ENCODE results near the gene AOC2.
"Not testable (repeated sequence)": the region's sequence is repeated elsewhere in the genome, so short reads cannot be mapped to it uniquely, and the experiment has no call there.

Gene AOC2

GRCh38 chr17:42855048-42855596, 10.7 kb downstream of the AOC2 start:
- no peak for DNase-seq (ENCODE audit: low spot score)

- DNase-seq (ENCODE audit: low spot score): not testable (repeated sequence)
These were observed 11.7 kb downstream of the AOC2 start for GRCh38 chr17:42856093-42856492.

GRCh38 chr17:42856516-42856915, 12.1 kb downstream of the AOC2 start:
- DNase-seq (ENCODE audit: low spot score): not testable (repeated sequence)

GRCh38 chr17:42857389-42857788, 13.0 kb downstream of the AOC2 start:
- DNase-seq (ENCODE audit: low spot score): no peak

- DNase-seq (ENCODE audit: low spot score): no peak
These were observed 21.3 kb downstream of the AOC2 start for GRCh38 chr17:42865638-42866094.

GRCh38 chr17:42866216-42866615, 21.8 kb downstream of the AOC2 start:
- DNase-seq (ENCODE audit: low spot score): no peak

GRCh38 chr17:42866631-42867575, 22.5 kb downstream of the AOC2 start:
- no peak for DNase-seq (ENCODE audit: low spot score)

GRCh38 chr17:42867694-42868261, 23.4 kb downstream of the AOC2 start:
- DNase-seq (ENCODE audit: low spot score): not testable (repeated sequence)

- no peak for DNase-seq (ENCODE audit: low spot score)
These were observed 24.0 kb downstream of the AOC2 start for GRCh38 chr17:42868338-42868737.

- no peak for DNase-seq (ENCODE audit: low spot score)
These were observed 27.3 kb downstream of the AOC2 start for GRCh38 chr17:42871647-42872046.

- DNase-seq (ENCODE audit: low spot score): no peak
These were observed 28.0 kb downstream of the AOC2 start for GRCh38 chr17:42872251-42872965.

- DNase-seq (ENCODE audit: low spot score): no peak
These were observed 28.9 kb downstream of the AOC2 start for GRCh38 chr17:42873315-42873714.

- not testable (repeated sequence) for DNase-seq (ENCODE audit: low spot score)
These were observed 29.7 kb downstream of the AOC2 start for GRCh38 chr17:42873932-42874695.

GRCh38 chr17:42877037-42877436, 32.7 kb downstream of the AOC2 start:
- DNase-seq (ENCODE audit: low spot score): no peak

- no peak for DNase-seq (ENCODE audit: low spot score)
These were observed 33.9 kb downstream of the AOC2 start for GRCh38 chr17:42878123-42878880.

- DNase-seq (ENCODE audit: low spot score): no peak
These were observed 34.7 kb downstream of the AOC2 start for GRCh38 chr17:42878924-42879595.

GRCh38 chr17:42879596-42879985, 35.2 kb downstream of the AOC2 start:
- no peak for DNase-seq (ENCODE audit: low spot score)

- DNase-seq (ENCODE audit: low spot score): no peak
These were observed 36.5 kb downstream of the AOC2 start for GRCh38 chr17:42880776-42881310.

GRCh38 chr17:42881706-42882105, 37.3 kb downstream of the AOC2 start:
- not testable (repeated sequence) for DNase-seq (ENCODE audit: low spot score)

- DNase-seq (ENCODE audit: low spot score): no peak
These were observed 37.8 kb downstream of the AOC2 start for GRCh38 chr17:42882166-42882565.
